GM21447 (cell line): ENCODE data around the gene CANT1.
"Not testable (repeated sequence)": the region's sequence is repeated elsewhere in the genome, so short reads cannot be mapped to it uniquely, and the experiment has no call there.

ENCODE experiments used
- ATAC-seq: cut with Tn5 transposase; IDR thresholded peaks from one replicate; pipeline ENCODE4 v1.9.1; 2021; ENCODE audit not compliant: unreplicated experiment

Gene CANT1

DNA sequence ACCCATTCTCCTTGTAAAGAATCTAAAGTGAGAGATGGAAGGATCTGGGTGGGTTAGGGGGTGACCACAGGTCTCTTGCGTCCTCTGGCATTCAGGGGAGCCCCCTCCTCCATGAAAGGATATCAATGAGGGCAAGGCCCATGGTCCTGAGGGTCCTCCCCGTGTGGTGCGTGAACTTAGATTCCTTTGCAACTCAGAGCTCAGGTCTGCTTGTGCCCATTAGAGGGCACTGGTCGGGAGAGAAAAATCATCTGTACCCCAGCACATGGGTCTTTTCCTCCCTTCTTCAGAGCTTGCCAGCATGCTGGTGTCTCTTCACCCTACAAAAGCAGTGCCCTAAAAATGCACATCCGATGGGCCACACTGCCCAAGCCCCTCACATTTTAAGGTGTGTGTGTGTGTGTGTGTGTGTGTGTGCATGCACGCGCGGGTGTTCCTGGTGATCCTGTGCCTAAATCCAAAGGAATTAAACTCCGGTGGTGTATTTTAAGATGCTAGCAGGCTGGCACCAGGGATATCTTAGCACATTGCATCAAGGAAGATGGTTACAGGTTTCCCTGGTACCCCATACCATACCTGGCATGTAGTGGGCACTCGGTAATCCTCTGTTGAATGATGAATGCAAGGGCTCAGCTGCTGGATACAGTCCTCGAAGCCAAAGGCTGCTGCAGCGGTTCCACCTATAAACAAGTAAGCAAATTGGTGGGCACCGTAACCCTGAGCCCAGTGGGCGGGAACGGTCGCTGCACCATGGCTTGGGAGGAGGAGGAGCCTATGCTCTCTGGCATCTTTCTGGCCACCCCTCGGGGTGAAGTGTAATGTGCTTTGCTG, 19.1 kb upstream of the CANT1 start:
- ATAC-seq, result no peak

DNA sequence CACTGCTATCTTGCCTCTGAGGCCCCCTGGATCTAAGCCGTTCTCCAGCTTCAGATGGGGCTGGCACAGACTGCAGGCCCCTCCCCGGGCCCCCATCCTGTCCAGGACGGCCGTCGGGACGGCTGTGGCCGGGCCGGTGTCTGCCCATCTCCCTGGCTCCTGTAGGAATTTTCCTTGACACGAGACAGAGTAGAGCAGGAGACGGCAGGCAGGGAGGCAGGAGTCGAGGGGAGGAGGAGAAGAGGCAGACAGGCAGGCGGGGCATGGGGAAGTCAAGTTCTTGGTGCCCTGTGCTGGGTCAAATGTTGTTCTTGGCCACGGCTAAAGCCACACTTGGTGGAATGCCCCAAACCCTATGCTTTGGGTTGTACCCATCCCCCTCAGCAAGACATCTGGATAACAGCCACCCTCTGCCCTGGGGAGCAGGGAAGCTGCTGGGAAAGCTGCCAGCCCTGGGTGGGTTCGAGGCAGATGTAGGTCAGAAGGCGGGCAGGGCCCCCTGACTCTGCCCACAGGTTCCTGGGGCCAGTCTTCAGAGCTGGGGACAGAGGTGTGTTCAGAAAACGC, 18.4 kb upstream of the CANT1 start:
- no peak for ATAC-seq

DNA sequence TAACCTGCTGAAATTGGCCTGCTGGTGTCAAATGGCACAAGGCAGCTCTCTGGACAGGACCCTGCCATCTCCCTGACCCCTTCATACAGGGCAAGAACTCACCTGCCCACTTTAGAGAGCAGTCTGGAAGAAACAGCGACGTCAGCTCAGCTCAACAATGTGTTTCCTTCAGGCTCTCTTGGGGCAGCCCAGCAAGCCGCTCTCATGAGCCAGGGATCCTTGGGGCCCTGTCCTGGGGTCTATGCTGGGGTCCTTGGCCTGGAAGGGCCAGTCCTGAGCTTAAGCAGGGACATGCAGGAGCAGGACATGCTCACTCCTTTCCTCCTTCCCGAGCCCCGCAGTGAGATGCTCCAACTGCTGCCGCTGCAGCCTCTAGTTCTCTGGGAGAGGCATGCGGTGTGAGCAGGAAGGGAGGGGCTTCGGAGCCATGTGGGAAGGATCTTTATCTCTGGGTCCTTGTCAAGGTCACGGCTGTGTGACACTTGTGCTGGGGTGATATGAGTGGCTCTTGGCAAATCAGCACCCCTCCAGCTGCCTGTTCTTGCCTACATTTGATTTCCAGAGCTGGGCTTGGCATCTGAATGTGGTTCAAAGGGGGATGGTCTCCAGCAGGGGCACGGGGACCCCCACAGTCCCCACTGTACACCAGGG, 17.8 kb upstream of the CANT1 start:
- ATAC-seq, result no peak

DNA sequence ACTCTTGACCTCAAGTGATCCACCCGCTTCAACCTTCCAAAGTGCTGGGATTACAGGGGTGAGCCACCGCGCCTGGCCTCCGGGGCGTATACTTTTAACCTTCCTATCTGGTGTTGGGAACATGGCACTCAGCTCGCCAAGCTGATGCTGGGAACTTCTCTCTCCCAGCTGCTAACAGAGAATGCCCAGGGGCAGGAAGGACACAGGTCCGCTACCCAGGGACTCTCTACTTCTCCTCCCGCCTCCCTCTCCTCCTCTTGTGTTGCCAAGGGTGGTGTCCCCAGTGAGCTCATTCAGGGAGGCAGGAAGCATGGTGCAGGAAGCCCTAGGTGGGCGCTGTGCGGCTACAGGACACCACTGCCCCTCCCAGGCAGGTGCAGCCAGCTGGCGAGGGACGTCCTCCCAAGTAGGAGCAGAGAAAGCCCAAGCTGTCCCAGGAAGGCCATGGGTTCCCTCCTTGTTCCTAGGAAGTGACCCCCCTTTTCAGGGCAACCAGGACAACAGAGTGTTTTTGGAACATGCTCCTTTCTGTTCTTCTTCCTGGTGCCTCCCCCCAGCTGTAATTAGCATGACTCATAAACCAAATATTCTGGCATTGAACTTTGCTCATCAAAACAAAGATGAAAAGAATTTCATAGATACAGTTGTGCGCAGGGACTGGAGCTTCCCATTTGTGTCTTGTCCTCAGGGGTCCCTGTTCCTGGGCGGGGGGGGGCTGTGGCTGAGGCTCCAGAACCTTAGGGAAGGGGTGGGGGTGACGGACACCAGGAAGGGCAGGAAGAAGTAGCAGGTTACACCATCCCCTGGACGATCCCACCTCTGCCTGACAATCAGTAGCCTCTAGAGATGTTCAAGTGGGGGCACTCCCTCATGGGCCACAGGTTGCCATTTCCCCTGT, 17.1 kb upstream of the CANT1 start:
- no peak for ATAC-seq

DNA sequence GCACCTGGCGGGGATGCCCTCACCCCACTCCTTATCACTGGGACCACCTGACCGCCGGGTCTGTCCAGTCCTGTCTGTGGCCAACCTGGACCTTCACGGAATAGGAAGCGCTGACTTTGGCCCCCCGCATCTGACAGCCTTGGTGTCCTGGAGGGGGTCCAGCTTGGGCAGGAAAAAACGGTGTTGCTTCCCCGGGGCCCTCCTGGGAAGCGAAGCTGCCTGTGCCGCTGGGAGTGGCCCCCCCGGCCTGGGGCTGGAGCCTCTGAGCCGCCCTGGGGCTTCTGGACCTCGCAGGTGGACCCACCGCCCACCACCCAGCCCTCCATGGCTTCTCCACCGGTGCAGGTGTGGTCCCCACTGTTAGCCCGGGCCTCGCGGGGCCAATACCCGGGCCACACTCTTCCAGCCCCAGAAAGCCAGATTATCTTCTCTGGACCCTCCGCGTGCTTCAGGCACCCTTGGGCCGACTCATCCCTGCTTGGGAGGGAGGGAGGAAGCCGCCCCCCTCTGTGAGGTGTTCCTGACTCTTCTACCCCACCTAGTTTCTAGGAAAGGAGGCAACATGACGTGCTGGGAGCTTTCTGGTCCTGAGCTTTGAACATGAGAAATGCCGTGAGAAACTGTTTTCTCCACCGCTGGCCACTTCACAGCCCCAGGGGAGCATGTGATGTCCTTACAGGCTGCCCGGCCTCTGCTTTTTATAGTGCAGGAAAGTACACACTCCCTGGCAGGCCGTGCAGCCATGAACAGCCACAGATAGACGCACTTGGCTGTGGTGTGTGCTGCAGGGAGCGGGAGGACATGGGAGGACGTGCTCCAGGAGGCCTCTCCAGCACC, 15.6 kb upstream of the CANT1 start:
- ATAC-seq, result no peak

DNA sequence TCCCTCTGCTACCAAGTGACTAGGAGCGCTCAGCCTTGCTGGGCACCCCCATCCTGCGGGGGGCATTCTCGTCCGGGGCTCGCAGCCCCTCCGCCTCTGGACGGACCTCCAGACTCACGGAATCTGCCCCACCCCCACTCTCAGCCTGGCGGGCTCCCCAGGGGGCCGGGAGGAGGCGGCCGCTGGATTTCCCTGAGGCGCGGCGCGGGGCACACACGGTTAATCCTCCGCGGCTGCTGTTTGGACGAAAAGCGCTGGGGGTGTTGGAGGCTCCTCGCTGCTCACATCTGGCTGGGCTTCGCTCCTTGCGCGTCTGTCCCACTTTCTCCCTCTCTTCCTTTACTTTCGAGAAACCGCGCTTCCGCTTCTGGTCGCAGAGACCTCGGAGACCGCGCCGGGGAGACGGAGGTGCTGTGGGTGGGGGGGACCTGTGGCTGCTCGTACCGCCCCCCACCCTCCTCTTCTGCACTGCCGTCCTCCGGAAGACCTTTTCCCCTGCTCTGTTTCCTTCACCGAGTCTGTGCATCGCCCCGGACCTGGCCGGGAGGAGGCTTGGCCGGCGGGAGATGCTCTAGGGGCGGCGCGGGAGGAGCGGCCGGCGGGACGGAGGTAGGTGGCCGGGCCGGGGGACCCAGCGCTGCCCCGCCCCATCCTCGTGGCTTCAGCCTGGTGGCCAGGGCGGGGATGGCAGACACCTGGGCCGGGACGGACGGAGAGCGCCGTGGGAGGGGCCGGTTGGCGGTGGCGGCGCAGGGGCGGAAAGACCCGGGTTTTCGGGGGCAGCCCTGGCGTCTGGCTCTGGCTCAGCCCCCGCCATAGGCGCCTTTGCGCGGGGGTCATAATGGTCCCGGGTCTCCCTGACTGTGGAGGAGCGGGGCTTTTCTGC, 14.6 kb upstream of the CANT1 start, which contains the start of gene C1QTNF1:
Gene C1QTNF1, plus strand, starts transcription at position 284 of the 886 bp plus-strand sequence. CDS start 19,800 bp downstream, outside the sequence.
- ATAC-seq, result no peak

DNA sequence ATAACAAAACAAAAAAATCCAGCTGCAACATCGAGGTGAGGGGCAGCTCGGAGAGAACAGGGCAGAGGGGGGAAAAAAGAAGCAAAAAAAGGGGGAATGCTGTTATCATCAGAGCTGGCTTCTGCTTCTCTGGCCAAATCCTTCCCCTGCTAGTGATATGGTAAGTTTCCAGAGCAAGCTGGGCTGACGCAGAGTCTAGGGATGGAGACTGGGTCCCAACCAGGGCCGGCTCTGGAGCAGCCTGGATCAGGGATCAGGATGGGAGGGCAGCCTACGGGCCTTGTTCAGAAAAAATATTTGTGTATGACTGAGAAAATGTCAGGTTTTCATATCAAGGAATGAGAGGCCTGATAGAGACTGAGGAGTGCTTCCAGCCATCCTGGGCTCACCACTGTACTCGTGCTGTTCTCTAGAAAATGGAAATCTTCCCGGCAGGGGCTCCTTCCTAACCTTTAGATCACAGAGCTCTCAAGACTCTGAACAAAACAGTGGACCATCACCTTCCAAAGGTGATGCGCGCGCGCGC, 13.7 kb upstream of the CANT1 start:
- no peak for ATAC-seq

DNA sequence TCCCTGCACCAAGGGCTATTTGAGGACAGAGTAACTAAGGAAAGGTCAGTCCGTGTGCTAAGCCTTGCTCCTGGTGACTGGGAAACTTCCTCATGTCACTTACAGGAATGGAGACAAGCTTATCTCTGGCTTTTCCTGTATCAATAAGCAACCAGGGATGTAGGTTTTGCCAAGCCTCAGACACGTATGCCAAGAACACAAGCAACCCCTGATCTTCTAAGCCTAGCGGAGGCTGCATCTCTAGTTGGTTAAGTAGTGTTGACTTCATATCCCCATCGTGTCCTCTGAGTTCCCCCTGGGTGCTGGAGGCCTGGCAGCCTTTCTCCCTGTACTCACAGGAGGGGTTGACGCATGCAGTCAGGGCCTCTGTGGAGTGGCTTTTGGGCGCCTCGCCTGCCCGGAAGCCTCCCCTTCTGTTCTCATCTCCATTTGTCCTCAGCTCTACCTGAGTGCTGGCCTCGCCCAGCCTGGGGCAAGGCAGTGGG, 13.0 kb upstream of the CANT1 start:
- ATAC-seq, result no peak

DNA sequence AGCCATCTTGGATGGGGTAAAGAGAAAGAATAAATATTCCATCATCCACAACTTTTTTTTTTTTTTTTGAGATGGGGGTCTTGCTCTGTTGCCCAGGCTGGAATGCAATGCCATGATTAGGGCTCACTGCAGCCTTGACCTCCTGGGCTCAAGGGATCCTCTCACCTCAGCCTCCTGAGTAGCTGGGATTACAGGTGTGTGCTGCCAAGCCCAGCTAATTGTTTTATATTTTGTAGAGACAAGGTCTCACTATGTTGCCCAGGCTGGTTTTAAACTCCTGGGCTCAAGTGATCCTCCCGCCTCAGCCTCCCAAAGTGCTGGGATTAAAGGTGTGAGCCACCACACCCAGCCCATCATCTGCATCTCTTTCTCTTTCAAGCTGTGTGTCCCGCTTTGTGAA, 12.4 kb upstream of the CANT1 start:
- not testable (repeated sequence) for ATAC-seq

DNA sequence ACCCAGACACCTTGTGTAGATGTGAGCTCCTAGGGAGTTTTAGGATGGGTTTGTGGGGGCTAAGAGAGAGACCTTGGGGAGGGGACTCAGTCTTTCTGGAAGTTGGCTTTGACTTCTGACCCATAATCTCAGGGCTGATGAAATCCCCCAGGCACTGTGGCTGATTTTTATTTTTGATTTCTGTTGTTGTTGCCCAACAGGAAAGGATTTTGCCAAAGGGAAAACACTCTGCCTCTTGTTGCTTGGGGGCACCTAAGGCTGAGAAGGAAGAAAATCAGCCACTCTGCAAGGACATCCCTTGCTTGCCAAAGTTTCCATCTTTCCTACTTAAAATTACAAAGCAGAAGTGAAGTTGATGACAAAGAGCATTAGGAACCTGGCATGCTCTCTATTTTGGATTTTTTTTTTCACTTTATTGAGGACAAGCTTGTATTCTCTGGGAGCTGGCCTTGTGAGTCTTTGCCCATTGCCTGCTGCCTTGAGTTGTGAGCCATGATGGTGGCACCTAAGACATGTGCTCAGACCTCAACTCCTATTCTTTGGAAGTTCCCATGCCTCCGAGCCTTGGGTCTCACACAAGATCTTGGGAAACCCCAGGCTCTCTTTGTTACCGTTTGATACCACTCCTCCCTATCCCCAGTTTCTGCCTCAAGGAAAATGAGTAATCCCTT, 11.2 kb upstream of the CANT1 start:
- no peak for ATAC-seq

DNA sequence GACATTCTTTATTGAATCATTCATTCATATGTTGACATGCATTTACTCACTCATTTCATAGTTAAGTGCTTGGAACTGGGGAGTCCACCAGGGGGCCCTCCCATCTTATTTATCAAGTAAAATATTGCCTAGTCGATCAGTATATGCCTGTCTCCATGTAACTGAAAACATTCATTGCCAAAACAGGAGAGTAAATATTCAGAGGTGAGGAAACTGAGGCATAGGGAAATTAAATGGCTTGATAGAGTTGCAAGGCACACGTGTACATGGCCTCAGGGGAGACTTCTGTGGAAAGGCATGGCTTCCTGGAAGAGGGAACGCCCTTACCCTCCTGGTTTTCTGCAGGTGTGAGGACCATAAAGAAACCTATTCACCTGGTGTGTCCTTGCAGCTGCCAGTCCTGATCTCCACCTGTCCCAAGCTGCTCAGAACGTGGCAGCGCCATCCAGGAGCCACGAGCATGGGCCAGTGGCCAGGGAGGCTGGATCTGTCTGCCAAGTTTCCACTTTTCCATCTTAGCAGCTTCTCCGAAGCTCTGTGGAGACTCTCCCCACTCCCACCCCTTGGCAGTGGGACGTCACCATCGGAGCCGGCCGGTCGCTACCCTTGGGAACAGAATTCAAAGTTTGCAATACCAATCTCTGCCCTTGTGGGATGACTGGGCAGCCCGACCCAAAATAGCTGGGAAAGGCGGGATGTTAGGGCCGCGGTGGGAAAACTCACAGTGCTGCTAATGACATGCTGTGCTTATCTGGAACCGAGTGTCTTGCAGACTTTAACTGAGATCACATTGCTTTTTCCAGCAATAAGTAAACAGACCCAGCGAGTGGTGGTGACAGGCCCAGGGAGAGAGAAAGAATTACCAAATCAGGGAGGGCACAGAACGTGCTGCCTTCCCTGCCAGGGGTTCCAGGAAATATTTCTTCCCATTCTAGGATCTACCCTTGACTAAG, 10.3 kb upstream of the CANT1 start:
- no peak for ATAC-seq

DNA sequence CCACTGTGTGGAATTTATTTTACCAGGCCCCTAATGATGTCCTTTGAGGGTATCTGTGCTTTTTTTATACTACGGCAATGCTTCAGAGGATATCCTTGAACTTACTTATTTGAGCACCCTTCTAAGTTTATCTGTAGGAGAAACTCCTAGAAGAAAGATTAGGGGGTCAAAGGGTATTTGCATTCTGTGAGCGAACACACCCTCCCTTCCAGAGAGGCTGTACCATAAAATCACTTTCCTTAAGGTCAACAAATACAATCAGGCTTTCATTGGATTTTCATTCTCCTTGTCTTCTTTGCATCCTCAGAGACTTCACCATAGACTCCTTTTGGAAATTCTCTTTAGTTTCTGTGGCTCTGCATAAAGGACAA, 9.7 kb upstream of the CANT1 start:
- ATAC-seq, result no peak

DNA sequence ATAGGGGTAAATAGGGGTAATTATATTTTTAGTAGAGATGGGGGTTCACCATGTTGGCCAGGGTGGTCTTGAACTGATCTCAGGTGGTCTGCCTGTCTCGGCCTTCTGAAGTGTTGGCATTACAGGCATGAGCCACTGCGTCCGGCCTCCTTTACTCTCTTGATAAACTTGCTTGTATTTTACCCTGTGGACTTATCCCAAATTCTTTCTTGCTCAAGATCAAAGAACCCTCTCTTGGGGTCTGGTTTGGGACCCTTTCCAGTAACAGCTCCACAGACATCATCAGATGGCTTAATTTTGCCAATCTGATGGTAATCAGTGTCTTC, 8.8 kb upstream of the CANT1 start:
- ATAC-seq, result no peak

DNA sequence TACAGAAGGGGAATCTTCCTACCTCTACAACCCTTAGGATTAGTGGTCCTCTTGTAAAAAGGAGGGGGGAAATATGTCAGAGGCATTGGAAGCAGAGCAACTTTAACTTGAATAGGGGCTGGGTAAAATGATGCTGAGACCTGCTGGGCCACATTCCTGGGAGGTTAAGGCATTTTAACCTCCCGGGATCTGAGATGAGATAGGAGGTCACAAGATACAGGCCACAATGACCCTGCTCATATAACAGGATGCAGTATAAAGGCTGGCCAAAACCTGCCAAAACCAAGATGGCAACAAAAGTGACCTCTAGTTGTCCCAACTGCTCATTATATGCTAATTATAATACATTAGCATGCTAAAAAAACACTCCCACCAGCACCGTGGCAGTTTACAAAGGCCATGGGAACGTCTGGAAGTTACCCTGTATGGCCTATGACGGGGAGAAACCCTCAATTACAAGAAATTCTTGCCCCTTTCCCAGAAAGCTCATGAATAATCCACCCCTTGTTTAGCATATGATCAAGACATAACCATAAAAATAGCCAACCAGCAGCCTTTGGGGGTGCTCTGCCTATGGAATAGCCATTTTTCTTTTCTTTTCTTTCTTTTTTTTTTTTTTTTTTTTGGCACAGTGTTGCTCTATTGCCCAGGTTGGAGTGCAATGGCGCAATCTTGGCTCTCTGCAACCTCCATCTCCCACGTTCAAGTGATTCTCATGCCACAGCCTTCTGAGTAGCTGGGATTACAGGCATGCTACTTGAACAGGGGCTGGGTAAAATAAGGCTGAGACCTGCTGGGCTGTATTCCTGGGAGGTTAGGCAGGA, 8.2 kb upstream of the CANT1 start:
- ATAC-seq, result no peak

DNA sequence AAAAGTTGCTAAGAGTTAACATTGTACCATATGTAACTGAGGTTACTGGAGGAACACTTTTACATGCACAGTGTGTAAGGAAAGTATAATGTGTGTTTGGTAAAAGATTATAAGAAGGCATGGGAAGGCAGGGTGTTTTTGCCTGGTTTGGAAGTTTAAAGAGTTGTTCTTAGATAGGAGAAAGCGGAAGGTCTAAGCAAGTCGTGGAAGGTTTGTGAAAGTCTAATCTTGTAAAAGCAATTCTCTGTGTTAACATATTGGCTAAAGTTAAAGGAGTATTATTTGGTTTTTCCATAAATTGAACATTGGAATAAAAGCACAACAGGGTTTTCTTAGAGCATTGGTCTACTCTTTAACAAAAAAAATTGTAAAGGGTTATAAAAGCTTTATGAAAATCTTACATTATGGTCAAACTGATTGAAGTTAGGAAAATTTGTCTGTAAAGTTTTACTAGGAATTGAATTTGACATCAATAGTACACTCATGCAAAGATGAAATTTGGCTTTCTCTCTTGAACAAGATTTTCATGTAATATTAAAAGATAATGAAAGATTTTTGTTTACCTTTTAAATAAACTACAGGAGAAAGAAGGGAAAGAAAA, 4.7 kb upstream of the CANT1 start:
- ATAC-seq, result no peak

DNA sequence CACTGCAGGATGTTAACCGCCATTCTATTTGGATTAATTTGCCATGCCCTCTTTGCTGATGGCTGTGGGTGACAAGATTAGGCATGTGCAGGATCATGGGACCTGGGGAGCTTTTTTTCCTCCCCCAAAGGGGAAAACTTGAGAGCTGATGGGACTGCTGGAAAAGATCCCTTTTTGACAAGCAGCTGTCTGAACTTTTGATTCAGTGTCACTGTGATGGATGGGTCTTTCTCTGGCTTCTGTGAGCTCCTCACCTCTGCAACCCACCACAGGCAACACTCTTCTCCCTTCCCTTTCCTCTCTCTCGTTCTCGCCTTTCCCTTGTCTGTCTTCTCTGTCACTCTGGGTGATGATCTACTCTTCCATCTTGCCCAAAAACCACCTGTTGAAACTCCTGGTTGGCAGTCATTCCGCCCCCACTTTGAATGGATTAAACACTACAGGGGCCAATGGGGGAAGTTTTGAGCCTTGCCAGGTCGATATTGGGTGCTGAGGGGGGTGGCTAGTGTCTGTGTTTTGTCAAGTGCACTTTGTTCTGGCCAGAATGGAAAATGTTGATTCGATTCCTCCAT, 3.1 kb upstream of the CANT1 start:
- ATAC-seq, result no peak
